Measurements from ENCODE around the gene SLC2A11. TPM values are rescaled to one million over a fixed set of nuclear protein-coding genes. Genes with fewer than 3 reads are reported as not detected.

The SLC2A11 gene
- total RNA-seq, 1 donor from 2014 or later = not detected

- no peak for TF ChIP-seq CTCF (IDR thresholded peaks at IDR 0.05)
These were observed 26.0 kb downstream of the SLC2A11 start for GRCh38 chr22:23883658-23884057.

GRCh38 chr22:23884140-23884539 is 26.5 kb downstream of the SLC2A11 start:
- Histone ChIP-seq H3K9me3 (no peaks in the 10 kb centered on the region), H3K4me1 (peaks cover 0 to 4% of the 10 kb centered on the region in 2 donors), H3K27ac (no peak overlapping the region), H3K4me3 (no peak overlapping the region), H3K36me3 (peaks cover 4 to 6% of the 10 kb centered on the region in 2 donors), H3K27me3 (no peaks in the 10 kb centered on the region)
- TF ChIP-seq CTCF (IDR thresholded peaks at IDR 0.05) = no peak
- DNase-seq (ENCODE audit: low spot score in 2 of 2) = no peak
- intact Hi-C loops (cut with DNase I) = no loop called here

More at GRCh38 chr22:23883658-23884057, 26.0 kb downstream of the SLC2A11 start:
- Histone ChIP-seq H3K36me3 (peaks cover 4 to 6% of the 10 kb centered on the region in 2 donors), H3K27ac (no peak overlapping the region), H3K4me3 (no peak overlapping the region), H3K4me1 (peaks cover 0 to 3% of the 10 kb centered on the region in 2 donors), H3K9me3 (no peaks in the 10 kb centered on the region), H3K27me3 (no peaks in the 10 kb centered on the region)
- no peak for DNase-seq (ENCODE audit: low spot score in 2 of 2)
- intact Hi-C loops (cut with DNase I) = no loop called here

GRCh38 chr22:23888615-23889401 is 31.1 kb downstream of the SLC2A11 start:
- H3K27ac ChIP-seq = peak overlapping the region; percentile 77 to 78
- peaks cover 3 to 8% of the 10 kb centered on the region in 2 donors for H3K4me1 ChIP-seq
- TF ChIP-seq CTCF (IDR thresholded peaks at IDR 0.05) = peak in 1 of 3 experiments; percentile 15
- DNase-seq (ENCODE audit: low spot score in 2 of 2) = no peak
- H3K27me3 ChIP-seq = no peaks in the 10 kb centered on the region
- no peaks in the 10 kb centered on the region for H3K9me3 ChIP-seq
- no peak overlapping the region for H3K4me3 ChIP-seq
- intact Hi-C loops (cut with DNase I) = no loop called here
- no peaks in the 10 kb centered on the region for H3K36me3 ChIP-seq

GRCh38 chr22:23889620-23890019 is 31.9 kb downstream of the SLC2A11 start:
- H3K27me3 ChIP-seq = no peaks in the 10 kb centered on the region
- H3K36me3 ChIP-seq = no peaks in the 10 kb centered on the region
- H3K4me3 ChIP-seq = no peak overlapping the region
- no peaks in the 10 kb centered on the region for H3K9me3 ChIP-seq
- no peak for DNase-seq (ENCODE audit: low spot score in 2 of 2)
- no peak for TF ChIP-seq CTCF (IDR thresholded peaks at IDR 0.05)
- H3K4me1 ChIP-seq = peaks cover 4 to 8% of the 10 kb centered on the region in 2 donors
- intact Hi-C loops (cut with DNase I) = loop anchor here (5.0 to 10.0 kb wide), 3 partner anchors 32 to 1675 kb away; partner anchors contain the start of genes GRK3, SLC2A11 and SPECC1L
- peak overlapping the region; percentile 77 to 78 for H3K27ac ChIP-seq

- no peak overlapping the region for H3K4me3 ChIP-seq
- no peaks in the 10 kb centered on the region for H3K27me3 ChIP-seq
- no peak overlapping the region for H3K27ac ChIP-seq
- intact Hi-C loops (cut with DNase I) = loop anchor here (5.0 to 10.0 kb wide), 3 partner anchors 34 to 1673 kb away; partner anchors contain the start of genes GRK3, SLC2A11 and SPECC1L
- TF ChIP-seq CTCF (IDR thresholded peaks at IDR 0.05) = no peak
- DNase-seq (ENCODE audit: low spot score in 2 of 2) = no peak
- peaks cover 8 to 10% of the 10 kb centered on the region in 2 donors for H3K36me3 ChIP-seq
- no peaks in the 10 kb centered on the region for H3K9me3 ChIP-seq
- H3K4me1 ChIP-seq = peaks cover 4 to 19% of the 10 kb centered on the region in 2 donors
These were observed 34.1 kb downstream of the SLC2A11 start for GRCh38 chr22:23891726-23892125.

Data from ascending aorta (tissue), 2 donors.